ENCODE measurements around the gene TCOF1. TPM values are rescaled to one million over a fixed set of nuclear protein-coding genes. Genes with fewer than 3 reads are reported as not detected.

TCOF1 gene
- total and polyA plus RNA-seq, 11 donors = 11.9 to 29.9 (median 16.0) TPM

- no peaks in the 10 kb centered on the region for H3K36me3 ChIP-seq
- 87 to 93% (median 91%) methylated on average over 4 of the region's 4 CpGs for WGBS, 4 donors
- ATAC-seq = no peak
- TF ChIP-seq, protein P1, sequence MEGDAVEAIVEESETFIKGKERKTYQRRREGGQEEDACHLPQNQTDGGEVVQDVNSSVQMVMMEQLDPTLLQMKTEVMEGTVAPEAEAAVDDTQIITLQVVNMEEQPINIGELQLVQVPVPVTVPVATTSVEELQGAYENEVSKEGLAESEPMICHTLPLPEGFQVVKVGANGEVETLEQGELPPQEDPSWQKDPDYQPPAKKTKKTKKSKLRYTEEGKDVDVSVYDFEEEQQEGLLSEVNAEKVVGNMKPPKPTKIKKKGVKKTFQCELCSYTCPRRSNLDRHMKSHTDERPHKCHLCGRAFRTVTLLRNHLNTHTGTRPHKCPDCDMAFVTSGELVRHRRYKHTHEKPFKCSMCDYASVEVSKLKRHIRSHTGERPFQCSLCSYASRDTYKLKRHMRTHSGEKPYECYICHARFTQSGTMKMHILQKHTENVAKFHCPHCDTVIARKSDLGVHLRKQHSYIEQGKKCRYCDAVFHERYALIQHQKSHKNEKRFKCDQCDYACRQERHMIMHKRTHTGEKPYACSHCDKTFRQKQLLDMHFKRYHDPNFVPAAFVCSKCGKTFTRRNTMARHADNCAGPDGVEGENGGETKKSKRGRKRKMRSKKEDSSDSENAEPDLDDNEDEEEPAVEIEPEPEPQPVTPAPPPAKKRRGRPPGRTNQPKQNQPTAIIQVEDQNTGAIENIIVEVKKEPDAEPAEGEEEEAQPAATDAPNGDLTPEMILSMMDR (IDR thresholded peaks at IDR 0.05) = no peak
- TF ChIP-seq POLR2A (IDR thresholded peaks at IDR 0.05) = no peak
- no peaks in the 10 kb centered on the region for H3K27me3 ChIP-seq
- no peak for DNase-seq
- no peak overlapping the region for H3K27ac ChIP-seq
- no peaks in the 10 kb centered on the region for H3K4me1 ChIP-seq
- intact Hi-C loops (cut with DNase I) = loop anchor here in 1 of 10 donors (5.0 kb wide), 1 partner anchor 63 kb away; no protein-coding TSS in a partner anchor
- H3K4me3 ChIP-seq = no peak overlapping the region
- H3K9me3 ChIP-seq = no peaks in the 10 kb centered on the region
These were observed 17.7 kb upstream of the TCOF1 start for GRCh38 chr5:150339841-150340240.

DNA sequence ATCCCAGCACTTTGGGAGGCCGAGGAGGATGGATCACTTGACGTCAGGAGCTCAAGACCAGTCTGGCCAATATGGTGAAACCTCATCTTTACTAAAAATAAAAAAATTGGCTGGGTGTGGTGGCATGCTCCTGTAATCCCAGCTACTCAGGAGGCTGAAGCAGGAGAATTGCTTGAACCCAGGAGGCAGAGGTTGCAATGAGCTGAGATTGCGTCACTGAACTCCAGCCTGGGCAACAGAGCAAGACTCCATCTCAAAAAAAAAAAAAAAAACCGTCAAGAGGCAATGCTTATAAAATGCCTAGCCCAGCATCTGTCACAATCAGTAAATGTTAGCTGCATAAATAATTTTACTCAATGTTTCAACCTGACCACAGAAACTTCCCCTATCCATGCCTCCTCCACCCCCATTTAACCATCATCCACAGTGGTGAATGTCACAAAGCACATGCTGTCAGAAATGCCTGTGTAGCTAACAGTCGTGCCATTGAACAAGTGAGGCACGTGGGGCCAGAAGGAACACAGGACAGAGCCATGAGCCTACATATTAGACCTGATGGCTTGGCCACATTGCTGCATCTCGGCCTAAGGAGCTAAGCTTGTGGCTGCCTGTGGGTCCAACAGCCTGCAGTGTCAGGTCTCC is 16.8 kb upstream of the TCOF1 start:
- no peaks in the 10 kb centered on the region for H3K4me1 ChIP-seq
- no peak overlapping the region for H3K27ac ChIP-seq
- DNase-seq (no peak), ATAC-seq (no peak)
- no peaks in the 10 kb centered on the region for H3K36me3 ChIP-seq
- no peaks in the 10 kb centered on the region for H3K9me3 ChIP-seq
- TF ChIP-seq POLR2A (IDR thresholded peaks at IDR 0.05) = no peak
- TF ChIP-seq, protein P1 (IDR thresholded peaks at IDR 0.05) = no peak
- no peak overlapping the region for H3K4me3 ChIP-seq
- no peaks in the 10 kb centered on the region for H3K27me3 ChIP-seq
- intact Hi-C loops (cut with DNase I) = loop anchor here in 1 of 10 donors (5.0 kb wide), 1 partner anchor 63 kb away; no protein-coding TSS in a partner anchor
- 81 to 94% (median 87%) methylated on average over 7 of the region's 7 CpGs for WGBS, 4 donors

DNA sequence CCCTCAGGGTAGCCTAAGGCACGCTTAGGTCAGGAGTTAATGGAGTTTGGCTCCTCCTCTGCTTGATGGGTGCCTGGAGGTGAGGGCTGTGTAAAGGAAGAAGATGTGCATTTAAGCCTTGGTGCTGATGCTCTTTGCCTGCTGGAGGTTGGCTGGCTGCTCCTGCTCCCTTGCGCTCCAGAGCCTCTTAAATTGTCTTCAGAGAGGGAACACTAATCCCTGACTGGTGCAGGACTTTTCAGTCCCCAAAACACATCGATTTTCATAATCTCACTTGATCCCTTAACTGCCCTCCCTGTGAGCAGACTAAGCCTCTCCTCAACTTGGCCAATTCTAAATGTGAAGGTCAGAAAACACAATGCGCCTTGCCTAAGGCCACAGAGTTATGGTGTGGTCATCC is 16.2 kb upstream of the TCOF1 start:
- no peak overlapping the region for H3K27ac ChIP-seq
- DNase-seq = no peak
- TF ChIP-seq, protein P1 (IDR thresholded peaks at IDR 0.05) = no peak
- TF ChIP-seq POLR2A (IDR thresholded peaks at IDR 0.05) = no peak
- H3K4me3 ChIP-seq = no peak overlapping the region
- no peaks in the 10 kb centered on the region for H3K4me1 ChIP-seq
- H3K27me3 ChIP-seq = no peaks in the 10 kb centered on the region
- ATAC-seq = no peak
- no peaks in the 10 kb centered on the region for H3K36me3 ChIP-seq
- H3K9me3 ChIP-seq = no peaks in the 10 kb centered on the region
- intact Hi-C loops (cut with DNase I) = loop anchor here in 1 of 10 donors (5.0 kb wide), 1 partner anchor 64 kb away; no protein-coding TSS in a partner anchor
- WGBS, 4 donors = 81 to 89% (median 86%) methylated on average over 4 of the region's 4 CpGs

DNA sequence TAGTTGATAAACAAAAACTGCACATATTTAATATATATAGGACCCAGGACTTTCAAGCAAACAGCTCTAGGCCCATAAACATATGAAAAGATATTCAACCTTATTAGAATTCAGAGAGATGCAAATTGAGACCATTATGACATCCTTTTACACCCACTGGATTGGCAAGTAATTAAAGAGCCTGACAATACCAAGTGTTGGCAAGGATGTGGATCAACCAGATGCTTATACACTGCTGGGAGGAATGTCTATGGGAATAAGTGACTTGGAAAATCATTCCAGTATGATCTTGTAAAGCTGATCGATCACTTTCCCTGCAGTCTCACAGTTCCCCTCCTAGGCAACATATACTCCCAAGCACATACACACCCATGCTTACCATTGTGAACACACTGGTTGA is 15.5 kb upstream of the TCOF1 start:
- intact Hi-C loops (cut with DNase I) = loop anchor here in 1 of 10 donors (5.0 kb wide), 1 partner anchor 65 kb away; no protein-coding TSS in a partner anchor
- H3K4me3 ChIP-seq = no peak overlapping the region
- no peak for TF ChIP-seq POLR2A (IDR thresholded peaks at IDR 0.05)
- TF ChIP-seq, protein P1 (IDR thresholded peaks at IDR 0.05) = no peak
- ATAC-seq (no peak), DNase-seq (no peak)
- 95 to 100% (median 98%) methylated on average over 1 of the region's 1 CpG for WGBS, 4 donors
- H3K36me3 ChIP-seq = no peaks in the 10 kb centered on the region
- no peak overlapping the region for H3K27ac ChIP-seq
- H3K27me3 ChIP-seq = no peaks in the 10 kb centered on the region
- no peaks in the 10 kb centered on the region for H3K9me3 ChIP-seq
- no peaks in the 10 kb centered on the region for H3K4me1 ChIP-seq
